K562 (cell line): ENCODE measurements around the gene POLD4. TPM values are rescaled to one million over a fixed set of nuclear protein-coding genes. Genes with fewer than 3 reads are reported as not detected.
A peak's percentile ranks its signal among the peaks of the same experiment; 100 is the strongest.

ENCODE experiments used
- BACH1 ChIP-seq: fragments of 200-800 bp; sonication (Bioruptor generic); IDR thresholded peaks from 2 replicates; pipeline ENCODE4 v1.6.1; 2016; ENCODE audit warnings: missing genetic modification characterization, missing compliant biosample characterization
- BDP1 ChIP-seq: IDR thresholded peaks from 3 replicates; pipeline ENCODE4 v1.6.1; 2011; ENCODE audit not compliant: insufficient read length, insufficient read depth
- CREM ChIP-seq: IDR thresholded peaks from 2 replicates; pipeline ENCODE4 v1.6.1; 2014; ENCODE audit warnings: antibody characterized with exemption, low read depth
- E2F3 ChIP-seq: fragments of 250-450 bp; sonication (Bioruptor Pico); IDR thresholded peaks from 2 replicates; pipeline ENCODE4 v1.4.0; 2020; ENCODE audit warnings: mild to moderate bottlenecking
- FOXA3 ChIP-seq, 2 experiments: fragments of 450-650 bp in 1 of 2; sonication (generic) in 1 of 2; formaldehyde crosslinking; IDR thresholded peaks in 1 of 2; conservative IDR thresholded peaks in 1 of 2; 2 replicates each; pipeline versions ENCODE4 v1.4.0 to v1.8.0; 2020 to 2022; ENCODE audit warnings: mild to moderate bottlenecking in 2 of 2, missing genetic modification reagents in 1 of 2
- FUS ChIP-seq: fragments of 200-400 bp; formaldehyde crosslinking; optimal IDR thresholded peaks from 2 replicates; pipeline ENCODE3; 2017; ENCODE audit warnings: low read depth, low read length
- HDAC8 ChIP-seq: fragments of 450-650 bp; IDR thresholded peaks from 2 replicates; pipeline ENCODE4 v1.6.1; 2016; ENCODE audit warnings: mild to moderate bottlenecking, missing genetic modification characterization, moderate library complexity, missing compliant biosample characterization
- KDM2B ChIP-seq: fragments of 250-450 bp; sonication (Bioruptor Pico); IDR thresholded peaks from 2 replicates; pipeline ENCODE4 v1.8.0; 2021; ENCODE audit warnings: mild to moderate bottlenecking, moderate library complexity
- KLF16 ChIP-seq: IDR thresholded peaks from 2 replicates; pipeline ENCODE4 v1.6.1; 2016; ENCODE audit warnings: antibody characterized with exemption
- NCOA4 ChIP-seq: fragments of 450-650 bp; IDR thresholded peaks from 2 replicates; pipeline ENCODE4 v1.6.1; 2018; ENCODE audit warnings: mild to moderate bottlenecking; ENCODE audit not compliant: partially characterized antibody
- POLR2AphosphoS2 ChIP-seq: IDR thresholded peaks from 2 replicates; pipeline ENCODE4 v1.6.1; 2012; ENCODE audit warnings: low read length, improper control_type of control experiment
- POLR2AphosphoS5 ChIP-seq: IDR thresholded peaks from 2 replicates; pipeline ENCODE4 v1.6.1; 2011; ENCODE audit warnings: mild to moderate bottlenecking, low read depth, low read length, moderate library complexity; ENCODE audit not compliant: control insufficient read depth, insufficient read depth
- POLR2H ChIP-seq: IDR thresholded peaks from 2 replicates; pipeline ENCODE4 v1.6.1; 2016; ENCODE audit warnings: missing genetic modification characterization, low read depth, mild to moderate bottlenecking, control low read depth, missing compliant biosample characterization, moderate library complexity
- RFX5 ChIP-seq: IDR thresholded peaks from 2 replicates; pipeline ENCODE4 v1.6.1; 2011; ENCODE audit warnings: low read depth, mild to moderate bottlenecking, improper control_type of control experiment, low read length
- SMARCE1 ChIP-seq: fragments of 450-650 bp; IDR thresholded peaks from 2 replicates; pipeline ENCODE4 v1.7.1; 2016; ENCODE audit warnings: mild to moderate bottlenecking
- SNAPC5 ChIP-seq: fragments of 250-450 bp; sonication (Bioruptor Pico); IDR thresholded peaks from 2 replicates; pipeline ENCODE4 v1.8.0; 2021; ENCODE audit warnings: moderate library complexity, mild to moderate bottlenecking, inconsistent platforms
- SP2 ChIP-seq: IDR thresholded peaks from 2 replicates; pipeline ENCODE4 v1.6.1; 2011; ENCODE audit warnings: mild to moderate bottlenecking, low read depth, low read length, moderate library complexity; ENCODE audit not compliant: poor library complexity, severe bottlenecking; ENCODE audit errors: extremely low read depth
- SPI1 ChIP-seq: IDR thresholded peaks from 2 replicates; pipeline ENCODE4 v1.6.1; 2011; ENCODE audit warnings: low read depth, low read length, control low read depth, borderline replicate concordance
- TCF7L2 ChIP-seq: fragments of 150-350 bp; IDR thresholded peaks from 2 replicates; pipeline ENCODE4 v1.6.1; 2016; ENCODE audit warnings: low read depth, mild to moderate bottlenecking, low read length, moderate library complexity
- TFE3 ChIP-seq: fragments of 450-650 bp; formaldehyde crosslinking; IDR thresholded peaks from 2 replicates; pipeline ENCODE4 v1.4.0; 2020; ENCODE audit warnings: mild to moderate bottlenecking, mixed read lengths
- XRCC5 ChIP-seq: fragments of 200-400 bp; formaldehyde crosslinking; IDR thresholded peaks from 2 replicates; pipeline ENCODE4 v1.6.1; 2017; ENCODE audit warnings: low read depth, mild to moderate bottlenecking, low read length
- ZBTB12 ChIP-seq: fragments of 250-450 bp; sonication (Bioruptor Pico); IDR thresholded peaks from 2 replicates; pipeline ENCODE4 v1.4.0; 2020
- ZC3H8 ChIP-seq: fragments of 450-650 bp; IDR thresholded peaks from 2 replicates; pipeline ENCODE4 v1.6.1; 2017
- ZNF277 ChIP-seq: fragments of 250-450 bp; sonication (Bioruptor Pico); IDR thresholded peaks from 2 replicates; pipeline ENCODE4 v1.8.0; 2022; ENCODE audit warnings: inconsistent platforms, mild to moderate bottlenecking, moderate library complexity, borderline replicate concordance
- ZNF316 ChIP-seq: fragments of 450-650 bp; IDR thresholded peaks from 2 replicates; pipeline ENCODE4 v1.6.1; 2016
- ZNF699 ChIP-seq: fragments of 250-450 bp; sonication (Bioruptor Pico); IDR thresholded peaks from 2 replicates; pipeline ENCODE4 v1.8.0; 2021; ENCODE audit warnings: mild to moderate bottlenecking, moderate library complexity; ENCODE audit not compliant: insufficient replicate concordance
- ZNF717 ChIP-seq: fragments of 250-450 bp; sonication (Bioruptor Pico); IDR thresholded peaks from 2 replicates; pipeline ENCODE4 v1.5.0; 2021
- polyA plus RNA-seq, 8 experiments: library from polyadenylated mRNA; depleted of rRNA in 4 of 8; stranded (reverse) in 5 of 8; unstranded in 3 of 8; fragments of >200 nt; fragmentation: Nextera tagmentation in 2 of 8; fragmentation: Illumina TruSeq in 1 of 8; extraction: Ambion mirVana in 2 of 8; extraction: Trizol in 1 of 8; gene quantifications; 2 replicates each; pipeline versions ENCODE4 v1.2.1 to v1.2.3, GENCODE V29; 2011 to 2014; ENCODE audit warnings: inconsistent platforms in 1 of 8, missing spikeins in 1 of 8
- total RNA-seq, 7 experiments: library from RNA; depleted of rRNA in 6 of 7; stranded (reverse); fragments of >200 nt in 6 of 7; fragmentation: Illumina TruSeq in 2 of 7; extraction: Trizol in 2 of 7; gene quantifications; 2 replicates each; pipeline versions ENCODE4 v1.2.1 to v1.2.3, GENCODE V29; 2011 to 2021; ENCODE audit warnings: low replicate concordance in 1 of 7

POLD4 gene
- total and polyA plus RNA-seq, 9 of the 15 experiments (the other 6 are each of a cell fraction or from before 2014, with no cell fraction given): 5.8 to 64.5 (median 18.3) TPM

- TF ChIP-seq NCOA4 (no peak), E2F3 (peak; percentile 49; the same call in 1 of the 2 replicates), KLF16 (no peak), FOXA3 (CRISPR knock-in tag; conservative IDR thresholded peaks at IDR 0.05 in 1 of 2, IDR thresholded peaks at IDR 0.05 in 1 of 2) (no peak), CREM (peak; percentile 69), POLR2AphosphoS2 (no peak), BACH1 (tag) (no peak), SMARCE1 (0 out of 2 replicates have a peak, but pooled peaks have one; percentile 38), SP2 (peak; percentile 52), FUS (no peak), RFX5 (no peak), SPI1 (peak; percentile 98), HDAC8 (tag) (no peak), TCF7L2 (no peak), ZNF717 (no peak), KDM2B (CRISPR knock-in tag) (no peak), SNAPC5 (CRISPR knock-in tag) (no peak), ZC3H8 (no peak), POLR2AphosphoS5 (peak; percentile 39), ZBTB12 (no peak; the same call in 1 of the 2 replicates), ZNF277 (CRISPR knock-in tag) (no peak), TFE3 (CRISPR knock-in tag) (no peak), BDP1 (no peak), ZNF316 (no peak), XRCC5 (no peak), POLR2H (tag) (peak; percentile 63; the same call in 1 of the 2 replicates), ZNF699 (no peak)
Observed at GRCh38 chr11:67353317-67354074, at the start of gene POLD4 (continued).
